CD14-positive monocyte (primary cell): ENCODE data around the gene SFXN4. TPM values are rescaled to one million over a fixed set of nuclear protein-coding genes. Genes with fewer than 3 reads are reported as not detected.

Experiments
- DNase-seq, 3 donors: peaks; one replicate each; pipeline ENCODE4 v3.0.0-alpha.2; 2011 to 2022
- H2AFZ ChIP-seq: 2 replicates; pipeline ENCODE4 v1.6.0; 2012; ENCODE audit warnings: mild to moderate bottlenecking, low read depth, low read length, inconsistent platforms; ENCODE audit not compliant: insufficient read depth, poor library complexity, severe bottlenecking
- H3K27ac ChIP-seq, 2 donors: 1 replicate in 1 of 2; 2 replicates in 1 of 2; pipeline ENCODE4 v1.5.1; 2012 to 2013; ENCODE audit warnings: low read length in 2 of 2, control low read depth in 1 of 2, inconsistent platforms in 1 of 2, low read depth in 1 of 2, mild to moderate bottlenecking in 1 of 2
- H3K27me3 ChIP-seq, 2 donors: one replicate each; pipeline versions ENCODE4 v1.6.0 to v1.6.1; 2011 to 2013; ENCODE audit warnings: low read length in 2 of 2; ENCODE audit not compliant: control insufficient read depth in 2 of 2, insufficient read depth in 2 of 2
- H3K36me3 ChIP-seq, 2 donors: replicated peaks in 1 of 2; 1 replicate in 1 of 2; 2 replicates in 1 of 2; pipeline versions ENCODE4 v1.5.1 to v1.6.1; 2012 to 2013; ENCODE audit warnings: low read length in 2 of 2, control low read depth in 1 of 2, inconsistent platforms in 1 of 2, mild to moderate bottlenecking in 1 of 2; ENCODE audit not compliant: insufficient read depth in 2 of 2, control insufficient read depth in 1 of 2
- H3K4me1 ChIP-seq, 2 donors: 1 replicate in 1 of 2; 2 replicates in 1 of 2; pipeline versions ENCODE4 v1.5.1 to v1.6.1; 2012 to 2013; ENCODE audit warnings: low read length in 2 of 2, control low read depth in 1 of 2, inconsistent platforms in 1 of 2, mild to moderate bottlenecking in 1 of 2, moderate library complexity in 1 of 2; ENCODE audit not compliant: insufficient read depth in 2 of 2, control insufficient read depth in 1 of 2
- H3K4me2 ChIP-seq: replicated peaks from 2 replicates; pipeline ENCODE3; 2012; ENCODE audit warnings: low read length, moderate library complexity, mild to moderate bottlenecking; ENCODE audit not compliant: poor library complexity, severe bottlenecking; ENCODE audit errors: extremely low read depth
- H3K4me3 ChIP-seq, 3 experiments: fragments of 200-600 bp in 1 of 3; sonication (generic) in 1 of 3; replicated peaks in 1 of 3; 1 replicate in 2 of 3; 2 replicates in 1 of 3; pipeline ENCODE4 v1.5.1; 2011 to 2013; ENCODE audit warnings: low read length in 3 of 3, mild to moderate bottlenecking in 3 of 3, control low read depth in 2 of 3, low read depth in 2 of 3, inconsistent platforms in 1 of 3, moderate library complexity in 1 of 3
- H3K79me2 ChIP-seq: 2 replicates; pipeline ENCODE4 v1.6.0; 2012; ENCODE audit warnings: mild to moderate bottlenecking, control low read depth, inconsistent platforms, low read length, moderate library complexity; ENCODE audit not compliant: insufficient read depth
- H3K9ac ChIP-seq: 2 replicates; pipeline ENCODE4 v1.6.0; 2017; ENCODE audit warnings: low read length, mild to moderate bottlenecking; ENCODE audit not compliant: insufficient read depth, poor library complexity, severe bottlenecking
- H3K9me3 ChIP-seq, 2 donors: replicated peaks in 1 of 2; 1 replicate in 1 of 2; 2 replicates in 1 of 2; pipeline versions ENCODE4 v1.5.1 to v1.6.1; 2012 to 2013; ENCODE audit warnings: low read length in 2 of 2, control low read depth in 1 of 2; ENCODE audit not compliant: control insufficient read depth in 1 of 2, insufficient read depth in 1 of 2
- H4K20me1 ChIP-seq: 2 replicates; pipeline ENCODE4 v1.6.0; 2012; ENCODE audit warnings: mild to moderate bottlenecking, low read length, control low read depth, moderate library complexity; ENCODE audit not compliant: insufficient read depth
- H3K27ac Mint-ChIP-seq, 7 donors: one replicate each; pipeline ENCODE4 v1.8.0; 2020; ENCODE audit warnings: mild to moderate bottlenecking in 7 of 7, mixed read lengths in 7 of 7, moderate library complexity in 6 of 7, inconsistent platforms in 2 of 7
- H3K27me3 Mint-ChIP-seq, 3 donors: one replicate each; pipeline ENCODE4 v1.8.0; 2021 to 2022; ENCODE audit warnings: low read depth in 3 of 3, mild to moderate bottlenecking in 3 of 3, mixed read lengths in 3 of 3, moderate library complexity in 3 of 3, inconsistent platforms in 1 of 3
- H3K36me3 Mint-ChIP-seq, 2 donors: one replicate each; pipeline ENCODE4 v1.8.0; 2020; ENCODE audit warnings: mixed read lengths in 2 of 2, inconsistent platforms in 1 of 2, mild to moderate bottlenecking in 1 of 2
- H3K4me1 Mint-ChIP-seq: one replicate; pipeline ENCODE4 v1.8.0; 2020; ENCODE audit warnings: mild to moderate bottlenecking, mixed read lengths
- H3K4me3 Mint-ChIP-seq, 2 donors: one replicate each; pipeline ENCODE4 v1.8.0; 2020; ENCODE audit warnings: mild to moderate bottlenecking in 2 of 2, mixed read lengths in 2 of 2, moderate library complexity in 1 of 2
- H3K9me3 Mint-ChIP-seq, 7 donors: one replicate each; pipeline ENCODE4 v1.8.0; 2020 to 2022; ENCODE audit warnings: mixed read lengths in 7 of 7, mild to moderate bottlenecking in 6 of 7, moderate library complexity in 6 of 7, inconsistent platforms in 2 of 7
- CTCF ChIP-seq: fragments of 200-600 bp; IDR thresholded peaks from one replicate; pipeline ENCODE4 v1.8.0; 2022; ENCODE audit warnings: antibody characterized with exemption, mild to moderate bottlenecking
- WGBS: methylation state at CpG from one replicate; pipeline ENCODE4 v1.1.5; 2013; ENCODE audit warnings: missing lambda C conversion rate; ENCODE audit not compliant: insufficient coverage; 5-methylcytosine and 5-hydroxymethylcytosine counted together
- intact Hi-C, 2 donors: fragments of 100-400 bp; cut with micrococcal nuclease; formaldehyde crosslinking; loops; one replicate each; pipeline versions ENCODE4 v1.15.0 to v1.15.1; 2023
- polyA plus RNA-seq, 3 donors: library from polyadenylated mRNA; depleted of rRNA in 1 of 3; unstranded in 2 of 3; stranded (reverse) in 1 of 3; fragments of 300-500 nt in 2 of 3; fragments of >200 nt in 1 of 3; fragmentation: Illumina TruSeq in 2 of 3; gene quantifications; 1 replicate in 2 of 3; 2 replicates in 1 of 3; pipeline ENCODE4 v1.2.3, GENCODE V29; 2012 to 2021

SFXN4 gene
- polyA plus RNA-seq, 3 donors = 8.3 to 20.4 (median 18.3) TPM

DNA sequence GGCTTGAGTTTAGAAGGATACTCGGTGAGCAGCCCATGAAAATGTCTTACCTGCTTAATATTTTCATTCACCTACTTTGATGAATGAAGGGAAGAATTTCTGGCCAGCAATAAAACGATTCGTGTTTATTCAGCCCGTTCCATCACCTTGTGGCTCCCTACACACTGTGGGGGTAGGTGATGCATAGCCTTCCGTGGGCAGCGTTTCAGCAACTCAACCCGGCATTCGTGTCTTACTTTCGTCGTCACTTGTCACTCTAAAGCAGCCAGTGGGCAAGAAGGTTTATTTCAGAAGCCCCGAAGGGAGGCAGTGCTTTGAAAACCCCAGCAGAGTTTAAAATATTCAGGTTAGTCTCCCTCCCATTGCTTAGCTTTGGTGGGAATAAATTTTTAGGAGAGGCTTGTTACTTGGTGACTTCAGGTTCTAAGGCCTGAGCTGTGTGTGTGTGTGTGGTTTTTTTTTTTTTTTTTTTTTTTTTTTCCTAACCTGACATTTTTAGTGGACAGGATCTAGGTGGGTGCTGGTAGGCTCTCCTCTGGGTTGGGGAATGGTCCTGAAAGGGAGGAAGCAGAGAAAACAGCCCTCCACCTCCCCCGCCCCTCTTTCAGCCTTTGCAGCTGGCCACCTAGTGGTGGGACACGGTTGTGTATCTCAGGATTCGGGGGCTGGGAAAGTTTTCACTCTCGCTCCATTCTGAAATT, 43.7 kb upstream of the SFXN4 start:
- Mint-ChIP-seq H3K36me3 (peaks cover 6 to 7% of the 10 kb centered on the region in 2 donors), H3K9me3 (peaks cover 0 to 1% (median 0%) of the 10 kb centered on the region in 7 donors), H3K27ac (peak overlapping the region in 4 of 7 donors; percentile 22 to 83 (median 56)), H3K4me3 (peak overlapping the region; percentile 95 to 96), H3K4me1 (peaks cover 55% of the 10 kb centered on the region), H3K27me3 (peaks cover 3 to 16% (median 16%) of the 10 kb centered on the region in 3 donors)
- peak; percentile 25 to 56 (median 42) for DNase-seq
- WGBS = 25% methylated on average over 6 of the region's 15 CpGs
- Histone ChIP-seq H3K9ac (no peak overlapping the region), H3K4me1 (peaks cover 47 to 61% of the 10 kb centered on the region in 2 donors), H3K27ac (no peak overlapping the region), H2AFZ (peak overlapping the region; percentile 81), H3K9me3 (no peaks in the 10 kb centered on the region), H3K27me3 (no peaks in the 10 kb centered on the region), H4K20me1 (no peaks in the 10 kb centered on the region), H3K79me2 (peaks cover 14% of the 10 kb centered on the region), H3K4me2 (peak overlapping the region; percentile 84), H3K36me3 (peaks cover 0 to 4% of the 10 kb centered on the region in 2 donors), H3K4me3 (peak overlapping the region; percentile 1 to 85 (median 80))
- peak; percentile 92 for TF ChIP-seq CTCF
- intact Hi-C loops = loop anchor here in 1 of 2 donors (10.0 kb wide), 2 partner anchors 96 to 454 kb away; partner anchors contain the start of gene CACUL1

- Mint-ChIP-seq H3K9me3 (peaks cover 0 to 1% (median 0%) of the 10 kb centered on the region in 7 donors), H3K27me3 (peaks cover 3 to 17% (median 16%) of the 10 kb centered on the region in 3 donors), H3K4me1 (peaks cover 48% of the 10 kb centered on the region), H3K27ac (peak overlapping the region in 3 of 7 donors; percentile 18 to 83 (median 22)), H3K36me3 (peaks cover 6 to 7% of the 10 kb centered on the region in 2 donors), H3K4me3 (peak overlapping the region; percentile 95 to 96)
- H3K4me1 ChIP-seq = peaks cover 41 to 55% of the 10 kb centered on the region in 2 donors
- H3K79me2 ChIP-seq = peaks cover 14% of the 10 kb centered on the region
- H3K9me3 ChIP-seq = no peaks in the 10 kb centered on the region
- no peaks in the 10 kb centered on the region for H3K27me3 ChIP-seq
- peak overlapping the region; percentile 84 for H3K4me2 ChIP-seq
- H3K27ac ChIP-seq = peak overlapping the region in 1 of 2 donors; percentile 26
- H2AFZ ChIP-seq = peak overlapping the region; percentile 81
- TF ChIP-seq CTCF = no peak
- intact Hi-C loops = loop anchor here in 1 of 2 donors (10.0 kb wide), 2 partner anchors 96 to 454 kb away; partner anchors contain the start of gene CACUL1
- peak overlapping the region; percentile 54 for H3K9ac ChIP-seq
- 0% methylated on average over 1 of the region's 3 CpGs for WGBS
- peaks cover 0 to 4% of the 10 kb centered on the region in 2 donors for H3K36me3 ChIP-seq
- no peaks in the 10 kb centered on the region for H4K20me1 ChIP-seq
- peak overlapping the region; percentile 48 to 85 (median 80) for H3K4me3 ChIP-seq
- peak in 1 of 3 donors; percentile 10 for DNase-seq
These were observed 43.0 kb upstream of the SFXN4 start for GRCh38 chr10:119208553-119208940.
